HG02938 (cell line): ENCODE data around the gene CCDC18.
"Not testable (repeated sequence)": the region's sequence is repeated elsewhere in the genome, so short reads cannot be mapped to it uniquely, and the experiment has no call there.

ENCODE experiments used
- ATAC-seq: cut with Tn5 transposase; IDR thresholded peaks from one replicate; pipeline ENCODE4 v1.9.1; 2021; ENCODE audit warnings: mild to moderate bottlenecking, moderate library complexity; ENCODE audit not compliant: unreplicated experiment

Gene CCDC18, protein sequence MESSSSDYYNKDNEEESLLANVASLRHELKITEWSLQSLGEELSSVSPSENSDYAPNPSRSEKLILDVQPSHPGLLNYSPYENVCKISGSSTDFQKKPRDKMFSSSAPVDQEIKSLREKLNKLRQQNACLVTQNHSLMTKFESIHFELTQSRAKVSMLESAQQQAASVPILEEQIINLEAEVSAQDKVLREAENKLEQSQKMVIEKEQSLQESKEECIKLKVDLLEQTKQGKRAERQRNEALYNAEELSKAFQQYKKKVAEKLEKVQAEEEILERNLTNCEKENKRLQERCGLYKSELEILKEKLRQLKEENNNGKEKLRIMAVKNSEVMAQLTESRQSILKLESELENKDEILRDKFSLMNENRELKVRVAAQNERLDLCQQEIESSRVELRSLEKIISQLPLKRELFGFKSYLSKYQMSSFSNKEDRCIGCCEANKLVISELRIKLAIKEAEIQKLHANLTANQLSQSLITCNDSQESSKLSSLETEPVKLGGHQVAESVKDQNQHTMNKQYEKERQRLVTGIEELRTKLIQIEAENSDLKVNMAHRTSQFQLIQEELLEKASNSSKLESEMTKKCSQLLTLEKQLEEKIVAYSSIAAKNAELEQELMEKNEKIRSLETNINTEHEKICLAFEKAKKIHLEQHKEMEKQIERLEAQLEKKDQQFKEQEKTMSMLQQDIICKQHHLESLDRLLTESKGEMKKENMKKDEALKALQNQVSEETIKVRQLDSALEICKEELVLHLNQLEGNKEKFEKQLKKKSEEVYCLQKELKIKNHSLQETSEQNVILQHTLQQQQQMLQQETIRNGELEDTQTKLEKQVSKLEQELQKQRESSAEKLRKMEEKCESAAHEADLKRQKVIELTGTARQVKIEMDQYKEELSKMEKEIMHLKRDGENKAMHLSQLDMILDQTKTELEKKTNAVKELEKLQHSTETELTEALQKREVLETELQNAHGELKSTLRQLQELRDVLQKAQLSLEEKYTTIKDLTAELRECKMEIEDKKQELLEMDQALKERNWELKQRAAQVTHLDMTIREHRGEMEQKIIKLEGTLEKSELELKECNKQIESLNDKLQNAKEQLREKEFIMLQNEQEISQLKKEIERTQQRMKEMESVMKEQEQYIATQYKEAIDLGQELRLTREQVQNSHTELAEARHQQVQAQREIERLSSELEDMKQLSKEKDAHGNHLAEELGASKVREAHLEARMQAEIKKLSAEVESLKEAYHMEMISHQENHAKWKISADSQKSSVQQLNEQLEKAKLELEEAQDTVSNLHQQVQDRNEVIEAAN (N-terminal part only)

DNA sequence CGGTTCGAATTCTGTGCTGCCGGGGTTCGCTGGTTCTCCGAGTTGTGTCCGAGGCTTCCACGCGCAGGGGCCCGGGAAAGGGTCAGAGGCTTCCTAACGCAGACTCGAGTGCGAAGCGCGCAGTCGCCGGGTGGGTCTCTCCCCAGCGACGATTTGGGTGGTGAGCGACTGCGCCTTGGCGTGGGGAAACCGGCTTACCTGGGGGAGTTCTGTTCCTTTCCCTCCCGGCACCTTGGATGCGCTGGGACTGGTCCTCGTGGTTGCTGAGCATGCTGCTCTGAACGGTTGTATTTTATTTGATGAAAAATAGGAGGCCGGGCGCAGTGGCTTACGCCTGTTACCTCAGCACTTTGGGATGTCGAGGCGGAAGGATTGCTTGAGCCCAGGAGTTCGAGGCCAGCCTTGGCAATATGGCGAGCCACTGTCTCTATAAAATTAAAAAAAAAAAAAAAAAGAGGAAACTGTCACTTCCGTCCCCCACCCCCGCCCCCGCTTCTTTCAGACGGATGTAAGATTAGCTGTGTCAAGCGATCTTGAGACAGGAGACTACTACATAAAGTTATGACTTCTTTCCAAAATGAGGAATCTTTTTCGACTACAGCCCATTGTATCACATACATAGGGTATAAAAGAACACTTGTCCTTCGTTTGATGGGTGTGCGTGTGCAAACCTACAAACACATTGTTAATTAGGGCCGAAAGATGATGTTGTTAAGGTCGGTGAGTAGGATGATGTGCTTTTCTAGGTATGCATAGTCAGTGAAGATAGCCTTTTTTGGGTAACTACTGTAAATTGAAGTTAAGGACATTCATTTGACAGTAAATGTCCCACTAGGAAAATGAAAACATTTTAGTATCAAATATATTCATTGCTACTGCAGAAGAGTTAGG is at the start of gene CCDC18:
Gene CCDC18 (plus strand): TSS at position 2 of the 891 bp plus-strand sequence. CDS start 2,638 bp downstream, outside the sequence.
- peak; percentile 9 for ATAC-seq

DNA sequence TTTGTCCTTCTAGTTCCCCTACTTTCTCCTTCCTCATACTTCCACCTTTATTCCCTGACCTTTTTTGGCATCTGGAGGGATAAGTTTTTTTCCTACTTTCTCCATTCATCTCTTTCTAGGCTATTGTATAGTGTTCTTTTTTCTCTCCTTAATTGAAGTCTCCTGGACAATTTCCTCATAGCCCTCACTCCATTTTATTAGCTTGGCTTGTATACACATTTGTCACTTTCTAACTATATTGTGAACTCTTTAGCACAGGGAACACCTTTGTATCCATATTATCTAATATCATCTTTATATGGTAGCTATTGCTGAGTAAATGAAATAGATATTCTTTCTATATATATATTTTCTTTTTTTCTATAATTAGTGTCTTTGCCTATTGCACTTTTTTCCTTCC is 47.9 kb upstream of the CCDC18 start:
- no peak for ATAC-seq

DNA sequence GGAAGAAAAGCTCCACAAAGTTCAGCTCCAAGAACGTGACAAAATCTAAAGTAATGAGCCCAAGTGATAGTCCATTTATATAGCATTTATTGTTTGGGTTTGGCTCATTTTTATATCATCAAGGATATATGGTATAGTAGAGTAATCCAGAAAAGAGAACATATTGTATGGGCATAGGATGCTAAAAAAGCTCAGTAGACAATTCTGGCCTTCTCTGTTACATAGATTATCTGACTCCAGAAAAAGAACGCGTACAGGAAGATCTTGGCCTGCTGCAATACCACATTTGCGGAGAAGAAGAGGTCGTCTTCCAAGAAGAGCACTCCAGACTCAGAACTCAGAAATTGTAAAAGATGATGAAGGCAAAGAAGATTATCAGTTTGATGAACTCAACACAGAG is 44.1 kb upstream of the CCDC18 start:
- ATAC-seq, result no peak

DNA sequence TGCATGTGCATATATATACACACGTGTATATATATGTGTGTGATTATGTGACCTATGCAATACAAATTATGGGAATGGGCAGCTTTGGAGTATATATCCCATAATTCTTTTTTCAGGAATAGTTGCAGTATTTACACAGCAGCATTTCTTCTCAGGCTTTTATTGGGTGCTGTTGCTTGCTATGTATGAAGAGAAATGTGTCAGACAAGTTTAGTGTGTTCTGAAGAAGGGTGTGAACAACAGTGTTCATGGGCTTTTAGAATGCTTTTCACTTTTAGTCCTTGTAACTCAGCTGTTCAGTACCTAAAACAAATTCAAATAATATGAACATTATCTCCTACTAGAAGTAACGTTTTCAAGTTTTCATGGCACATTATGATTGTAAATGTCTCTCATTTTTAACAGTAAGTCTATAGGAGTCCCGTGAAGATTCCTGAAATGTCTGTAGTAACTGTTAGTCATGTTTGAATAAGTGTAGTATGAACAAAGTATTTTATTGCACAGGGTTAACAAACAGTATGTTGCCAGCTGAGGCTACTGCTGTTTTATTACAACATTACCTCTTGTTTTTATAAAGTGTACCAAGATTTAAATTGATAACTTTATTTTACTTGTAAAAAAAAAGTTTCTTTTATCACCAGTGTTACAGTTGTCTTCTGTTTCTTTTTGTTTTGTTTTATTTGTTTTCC is 42.8 kb upstream of the CCDC18 start:
- ATAC-seq, result no peak

DNA sequence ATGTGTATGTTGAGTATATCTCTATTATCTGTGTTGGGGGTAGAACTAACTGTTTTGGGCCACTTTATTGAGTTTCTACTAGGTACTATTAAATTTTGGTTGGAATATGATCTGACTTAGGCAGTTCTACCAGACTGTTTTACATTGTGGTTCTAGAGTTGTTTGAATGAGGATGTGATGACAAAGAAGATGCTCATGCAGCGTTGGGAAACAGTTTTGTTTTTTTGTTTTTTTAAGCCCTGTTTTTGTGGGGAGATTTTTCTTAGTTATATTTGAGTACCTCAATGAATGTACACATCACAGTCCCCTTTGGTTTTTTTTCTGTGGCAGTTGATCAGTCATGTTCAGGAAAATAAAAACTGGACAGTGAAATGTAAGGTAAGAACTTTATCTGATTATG is 40.4 kb upstream of the CCDC18 start:
- no peak for ATAC-seq

DNA sequence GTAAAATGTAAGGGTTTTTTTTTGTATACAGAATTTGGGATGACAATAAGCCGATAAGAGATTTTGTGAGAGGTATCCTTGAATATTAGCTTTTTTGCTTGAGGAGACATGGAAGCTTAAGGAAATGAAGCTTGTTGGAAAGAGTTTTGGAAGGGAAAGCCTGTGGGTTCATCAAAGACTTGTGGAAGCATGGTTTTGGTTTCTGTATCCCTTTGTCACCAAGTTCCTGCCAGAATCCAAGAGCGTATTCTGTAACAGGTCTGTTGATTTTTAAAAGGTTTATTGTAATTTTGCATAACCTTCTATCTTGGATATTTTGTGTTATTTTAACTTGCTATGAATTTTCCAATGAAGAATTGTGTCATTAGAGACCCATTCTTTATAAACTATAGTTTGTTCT is 38.4 kb upstream of the CCDC18 start:
- no peak for ATAC-seq

DNA sequence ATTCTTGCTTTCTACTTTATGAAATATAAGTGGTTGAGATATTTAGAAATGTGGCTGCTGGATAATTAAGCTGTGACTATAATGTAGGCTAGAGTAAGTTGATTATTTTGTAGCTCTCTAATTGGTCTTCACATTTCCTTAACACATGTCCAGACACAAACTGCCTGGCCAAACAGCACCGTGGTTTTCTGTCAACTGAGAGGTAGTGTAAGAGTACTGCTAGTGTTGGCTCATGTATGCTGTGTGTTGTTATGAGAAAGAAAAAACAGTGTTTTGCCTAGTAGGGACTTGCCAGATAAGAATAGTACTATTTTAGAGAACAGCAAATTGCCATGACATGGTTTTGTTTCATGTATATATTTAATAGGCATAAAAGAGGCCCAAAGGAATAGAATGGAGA is 37.4 kb upstream of the CCDC18 start:
- no peak for ATAC-seq

DNA sequence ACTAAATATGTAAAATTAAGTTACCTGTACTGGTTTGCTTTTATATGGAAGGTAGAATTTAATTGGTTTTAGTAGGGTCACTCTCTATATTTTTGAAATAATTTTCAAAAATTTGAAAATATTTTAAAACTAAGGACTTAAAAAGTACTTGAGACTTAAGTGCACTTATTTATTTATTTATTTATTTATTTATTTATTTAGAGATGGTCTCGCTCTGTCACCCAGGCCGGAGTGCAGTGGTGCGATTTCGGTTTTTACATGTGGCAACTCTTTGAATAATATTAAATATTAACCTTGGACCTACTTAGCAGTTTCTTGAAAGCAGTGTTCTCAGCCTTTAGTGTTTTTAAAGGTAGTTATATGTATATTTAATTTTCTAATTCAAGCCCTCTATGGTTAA is 36.8 kb upstream of the CCDC18 start:
- no peak for ATAC-seq

DNA sequence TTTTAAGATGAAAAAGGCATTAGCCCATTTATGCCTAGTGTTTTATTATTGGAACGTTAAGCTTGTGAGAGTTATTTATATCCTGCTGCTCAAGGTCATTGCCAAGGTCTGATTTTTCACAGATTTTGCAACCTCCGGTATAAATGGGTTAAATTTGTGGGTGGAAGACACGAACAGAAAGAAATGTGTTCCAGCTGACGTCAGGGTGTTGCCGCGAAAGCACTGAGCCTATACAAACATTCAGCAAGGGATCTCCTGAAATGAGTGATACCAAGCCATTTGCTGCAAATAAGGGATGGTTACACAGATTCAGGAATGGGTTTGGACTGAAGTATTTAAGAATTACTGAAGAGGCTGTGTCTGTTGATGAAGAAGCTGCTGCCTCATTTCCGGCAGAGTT is 32.5 kb upstream of the CCDC18 start:
- no peak for ATAC-seq

DNA sequence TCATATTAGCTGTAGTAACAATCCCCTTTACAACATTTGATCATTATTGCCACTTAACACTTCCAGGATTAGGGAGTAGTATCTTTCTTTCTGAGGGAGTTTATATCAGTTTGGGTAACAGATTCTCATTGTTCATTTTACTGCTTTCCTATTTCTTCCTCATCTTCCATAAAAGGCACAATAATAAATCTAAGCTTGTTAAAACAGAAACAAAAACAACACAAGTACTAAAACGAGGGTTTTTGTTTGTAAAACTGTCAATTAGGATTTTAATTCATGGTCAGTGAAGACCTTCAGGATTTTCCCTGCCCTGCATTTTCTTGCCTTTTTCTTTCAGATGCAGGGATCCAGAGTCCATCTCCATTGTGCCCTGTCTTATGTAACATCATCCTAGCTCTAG is 29.8 kb upstream of the CCDC18 start:
- ATAC-seq, result no peak

DNA sequence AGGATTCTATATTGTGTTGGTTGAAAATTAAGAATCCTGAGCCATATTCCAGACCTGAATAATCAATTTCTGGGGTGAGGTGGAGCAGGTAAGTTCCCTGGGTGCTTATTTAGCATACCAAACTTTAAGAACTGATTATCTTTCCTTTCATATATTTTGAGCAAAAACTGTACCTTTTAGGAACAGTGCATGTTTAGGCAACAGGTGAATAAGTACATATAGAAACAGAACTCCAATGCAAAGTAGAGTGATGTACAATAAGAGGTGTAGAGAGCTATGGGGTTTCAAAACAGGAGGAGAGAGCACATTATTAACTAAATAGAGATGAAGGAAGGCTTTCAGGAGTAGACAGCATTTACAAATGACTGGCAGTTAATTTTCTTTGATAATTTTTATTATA is 29.1 kb upstream of the CCDC18 start:
- ATAC-seq, result no peak

DNA sequence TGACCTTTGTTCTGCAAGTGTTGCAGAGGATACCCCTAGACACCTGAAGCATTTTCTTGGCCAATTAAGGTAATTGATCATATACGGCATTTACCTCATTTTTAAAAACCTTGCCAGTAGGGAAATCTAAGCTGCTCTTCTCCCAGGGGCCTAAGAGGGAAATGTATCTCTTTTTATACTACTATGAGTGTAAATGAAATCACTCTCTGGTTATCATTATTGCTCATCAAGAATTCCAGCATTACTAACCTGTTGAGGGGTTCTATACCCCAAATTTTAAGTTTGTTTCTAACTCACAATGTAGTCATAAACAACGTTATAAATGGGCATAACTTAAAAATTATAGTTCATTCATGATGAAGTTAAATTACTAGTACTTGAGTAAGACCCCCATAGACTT is 27.7 kb upstream of the CCDC18 start:
- ATAC-seq, result no peak

DNA sequence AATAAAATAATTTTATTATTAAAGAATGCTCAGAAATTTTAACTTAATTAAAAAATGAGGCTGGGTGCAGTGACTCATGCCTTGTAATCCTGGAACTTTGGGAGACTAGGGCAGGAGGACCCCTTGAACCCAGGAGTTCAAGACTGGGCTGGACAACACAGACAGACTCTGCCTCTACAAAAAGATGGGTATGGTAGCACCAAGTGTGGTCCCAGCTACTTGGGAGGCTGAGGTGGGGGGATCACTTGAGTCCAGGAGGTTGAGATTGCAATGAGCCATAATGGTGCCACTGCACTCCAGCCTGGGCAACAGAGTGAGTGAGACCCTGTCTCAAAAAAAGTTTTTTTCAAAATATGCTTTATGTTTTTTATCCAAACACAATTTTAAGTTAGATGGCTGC is 25.6 kb upstream of the CCDC18 start:
- ATAC-seq, result no peak

DNA sequence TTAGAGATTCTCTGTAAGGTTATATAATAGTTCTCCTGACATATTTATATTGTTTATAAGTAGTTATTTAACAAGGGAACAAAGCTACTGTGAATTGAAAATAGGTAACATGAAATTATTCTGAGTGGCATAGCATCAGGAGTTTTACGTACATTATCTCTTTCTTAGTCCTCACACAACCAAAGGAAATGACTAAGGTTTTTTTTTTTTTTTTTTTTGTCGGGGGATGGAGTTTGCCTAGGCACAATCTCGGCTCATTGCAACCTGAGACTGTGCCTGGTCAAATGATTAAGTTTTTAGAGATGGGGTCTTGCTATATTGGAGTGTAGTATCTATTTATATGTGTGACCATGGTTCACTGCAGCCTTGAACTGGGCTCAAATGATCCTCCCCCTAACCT is 25.2 kb upstream of the CCDC18 start:
- ATAC-seq, result no peak

DNA sequence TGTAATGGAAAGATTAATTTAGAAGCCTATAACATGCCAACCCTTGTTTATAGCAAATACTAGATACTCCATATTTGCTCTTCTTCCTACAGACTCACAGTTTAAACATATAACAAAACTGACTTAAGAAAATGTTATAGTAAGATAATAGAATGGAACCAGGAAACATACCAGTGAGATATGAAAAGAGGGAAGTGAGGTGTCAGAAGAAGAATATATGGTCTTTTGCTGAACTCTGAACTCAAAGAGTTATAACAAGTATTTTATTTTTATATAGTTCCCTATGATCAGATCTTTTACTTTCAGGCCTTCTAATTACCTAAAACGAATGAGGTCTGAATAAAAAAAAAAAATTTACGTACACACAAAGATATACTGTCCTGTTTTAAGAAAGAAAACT is 21.2 kb upstream of the CCDC18 start:
- ATAC-seq, result no peak

DNA sequence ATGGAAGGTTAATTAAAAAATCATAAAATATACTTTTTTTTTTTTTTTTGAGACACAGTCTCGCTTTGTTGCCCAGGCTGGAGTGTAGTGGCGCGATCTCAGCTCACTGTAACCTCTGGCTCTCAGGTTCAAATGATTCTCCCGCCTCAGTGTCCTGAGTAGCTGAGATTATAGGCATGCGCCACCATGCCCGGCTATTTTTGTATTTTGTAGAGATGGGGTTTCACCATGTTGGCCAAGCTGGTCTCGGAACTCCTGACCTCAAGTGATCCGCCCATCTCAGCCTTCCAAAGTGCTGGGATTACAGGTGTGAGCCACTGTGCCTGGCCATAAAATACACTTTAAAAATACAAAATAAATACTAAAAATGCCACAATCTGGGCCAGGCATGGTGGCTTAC is 17.2 kb upstream of the CCDC18 start:
- not testable (repeated sequence) for ATAC-seq

DNA sequence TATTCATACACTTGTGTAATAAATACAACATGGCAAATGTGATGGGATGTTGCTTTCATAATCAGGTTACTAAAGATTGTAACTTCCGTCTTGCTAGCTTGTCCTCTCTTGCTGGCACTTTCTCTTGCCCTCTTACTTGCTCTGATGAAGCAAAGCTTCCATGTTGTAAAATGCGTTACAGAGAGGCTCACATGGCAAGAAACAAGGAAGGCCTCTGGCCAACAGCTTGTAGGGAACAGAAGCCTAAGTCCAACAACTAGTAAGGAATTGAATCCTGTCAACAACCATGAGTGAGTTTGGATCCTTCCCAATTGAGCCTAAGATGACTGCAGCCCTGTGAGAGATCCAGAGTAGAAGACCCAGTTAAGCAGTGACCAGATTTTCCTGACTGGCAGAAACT is 15.7 kb upstream of the CCDC18 start:
- ATAC-seq, result no peak

DNA sequence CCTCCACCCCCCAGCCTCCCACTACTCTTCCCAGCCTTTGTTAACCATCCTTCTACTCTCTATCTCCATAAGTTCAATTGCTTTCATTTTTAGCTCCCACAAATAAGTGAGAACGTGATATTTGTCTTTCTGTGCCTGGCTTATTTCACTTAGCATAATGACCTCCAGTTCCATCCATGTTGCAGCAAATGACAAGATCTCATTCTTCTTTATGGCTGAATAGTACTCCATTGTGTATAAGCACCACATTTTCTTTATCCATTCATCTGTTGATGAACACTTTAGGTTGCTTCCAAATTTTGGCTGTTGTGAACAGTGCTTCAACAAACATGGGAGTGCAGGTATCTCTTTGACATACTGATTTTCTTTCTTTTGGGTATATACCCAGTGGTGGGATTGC is 14.6 kb upstream of the CCDC18 start:
- ATAC-seq, result not testable (repeated sequence)

DNA sequence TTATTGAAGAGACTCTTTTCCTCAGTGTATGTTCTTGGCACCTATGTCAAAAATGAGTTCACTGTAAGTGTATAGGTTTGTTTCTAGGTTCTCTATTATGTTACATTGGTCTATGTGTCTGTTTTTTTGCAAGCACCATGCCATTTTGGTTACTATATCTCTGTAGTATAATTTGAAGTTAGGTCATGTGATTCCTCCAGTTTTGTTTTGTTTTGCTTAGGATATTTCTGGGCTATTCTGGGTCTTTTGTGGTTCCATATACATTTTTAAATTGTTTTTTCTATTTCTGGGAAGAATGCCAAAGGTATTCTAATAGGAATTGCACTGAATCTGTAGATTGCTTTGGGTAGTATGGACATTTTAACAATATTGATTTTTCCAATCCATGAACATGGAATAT is 13.5 kb upstream of the CCDC18 start:
- no peak for ATAC-seq
